Subcutaneous abdominal adipose tissue (tissue), 5 donors: ENCODE results near the gene SVIL.
"Not testable (repeated sequence)": the region's sequence is repeated elsewhere in the genome, so short reads cannot be mapped to it uniquely, and the experiment has no call there.

ENCODE experiments used
- H3K27ac ChIP-seq: one replicate; pipeline ENCODE4 v1.7.0; 2013; ENCODE audit warnings: low read depth, mild to moderate bottlenecking, inconsistent platforms, low read length, moderate library complexity
- H3K27me3 ChIP-seq, 5 donors: one replicate each; pipeline ENCODE4 v1.7.0; 2013; ENCODE audit warnings: low read length in 5 of 5, inconsistent platforms in 1 of 5; ENCODE audit not compliant: control insufficient read depth in 5 of 5, insufficient read depth in 4 of 5
- H3K36me3 ChIP-seq, 5 donors: one replicate each; pipeline ENCODE4 v1.7.0; 2013; ENCODE audit warnings: low read length in 5 of 5; ENCODE audit not compliant: control insufficient read depth in 5 of 5, insufficient read depth in 5 of 5
- H3K4me1 ChIP-seq, 5 donors: one replicate each; pipeline ENCODE4 v1.7.0; 2013; ENCODE audit warnings: low read length in 5 of 5, mild to moderate bottlenecking in 3 of 5, moderate library complexity in 1 of 5; ENCODE audit not compliant: control insufficient read depth in 5 of 5, insufficient read depth in 5 of 5
- H3K4me3 ChIP-seq, 5 donors: one replicate each; pipeline ENCODE4 v1.7.0; 2013; ENCODE audit warnings: low read length in 5 of 5, low read depth in 1 of 5
- H3K9ac ChIP-seq, 5 donors: one replicate each; pipeline ENCODE4 v1.7.0; 2013; ENCODE audit warnings: low read length in 5 of 5, mild to moderate bottlenecking in 4 of 5, moderate library complexity in 3 of 5
- H3K9me3 ChIP-seq, 5 donors: one replicate each; pipeline ENCODE4 v1.7.0; 2013; ENCODE audit warnings: low read length in 5 of 5; ENCODE audit not compliant: control insufficient read depth in 5 of 5
- donor health status: healthy.
- donor health status: healthy.
- donor health status: healthy.
- donor health status: healthy.
- donor health status: healthy.

SVIL gene

DNA sequence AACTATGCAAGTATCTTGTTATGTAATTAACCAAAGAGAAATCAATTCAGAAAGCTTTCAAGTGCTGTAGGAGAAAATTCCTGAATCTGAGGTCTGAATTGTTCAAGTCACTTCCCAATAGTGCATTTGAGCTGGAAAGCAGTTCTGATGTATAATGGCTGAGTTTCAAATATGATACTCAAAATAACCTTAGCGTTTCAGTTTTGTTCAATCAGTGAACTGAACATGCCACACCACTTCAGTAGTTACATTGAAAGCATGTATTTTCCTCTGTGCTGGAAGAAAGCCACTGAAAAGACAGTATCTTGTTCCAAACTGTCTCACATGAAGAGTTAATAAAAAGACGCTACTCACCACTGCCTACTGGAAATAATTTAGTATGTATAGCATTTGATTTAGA lies 64.5 kb downstream of the SVIL start:
- peaks cover 0 to 12% (median 7%) of the 10 kb centered on the region in 5 donors for H3K4me1 ChIP-seq
- H3K27ac ChIP-seq, H3K36me3 ChIP-seq, H3K27me3 ChIP-seq, H3K9ac ChIP-seq, H3K9me3 ChIP-seq, H3K4me3 ChIP-seq: not testable (repeated sequence)

DNA sequence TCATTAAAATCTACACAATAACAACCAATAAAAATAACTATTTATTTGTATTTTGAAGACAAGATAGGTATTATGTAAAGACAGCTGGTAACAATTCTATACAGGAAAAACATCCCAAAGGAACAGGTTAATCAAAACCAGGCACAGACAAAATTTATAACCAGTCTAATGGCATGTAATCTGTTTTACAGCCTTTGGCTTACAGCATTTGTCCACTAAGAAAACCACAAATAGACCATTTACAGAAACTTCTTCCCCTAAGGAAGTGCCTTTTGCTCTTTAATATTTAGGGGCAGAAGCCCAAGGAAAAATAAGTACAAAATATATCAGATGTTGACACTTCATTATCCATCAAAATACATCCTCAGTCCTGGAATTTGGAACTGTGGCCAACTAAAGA lies 65.0 kb downstream of the SVIL start:
- no peak overlapping the region for H3K4me3 ChIP-seq
- H3K27ac ChIP-seq, result no peak overlapping the region
- H3K9me3 ChIP-seq, result no peaks in the 10 kb centered on the region
- no peaks in the 10 kb centered on the region for H3K27me3 ChIP-seq
- no peak overlapping the region for H3K9ac ChIP-seq
- H3K4me1 ChIP-seq, result peaks cover 0 to 12% (median 7%) of the 10 kb centered on the region in 5 donors
- peaks cover 0 to 2% (median 0%) of the 10 kb centered on the region in 5 donors for H3K36me3 ChIP-seq

DNA sequence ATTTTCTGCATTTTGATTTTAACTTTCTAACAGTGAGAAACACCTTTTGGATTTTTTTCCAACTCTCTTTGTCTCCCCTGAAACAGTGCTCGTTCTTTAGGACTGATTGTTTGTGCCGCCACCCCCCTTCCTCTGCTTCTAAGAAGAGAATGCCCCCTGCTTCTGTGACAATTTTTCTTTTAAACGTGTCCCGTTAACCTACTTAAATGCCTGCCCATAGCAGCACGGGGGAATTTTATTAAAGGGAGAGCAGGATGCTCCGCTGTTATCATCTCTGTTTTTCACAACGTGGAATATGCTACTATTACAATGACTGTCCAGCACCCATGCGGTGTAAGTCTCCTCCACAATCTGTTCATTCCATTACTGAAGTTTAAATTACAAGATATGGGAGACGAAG lies 67.8 kb downstream of the SVIL start:
- H3K4me1 ChIP-seq, result peaks cover 0 to 12% (median 7%) of the 10 kb centered on the region in 5 donors
- H3K27me3 ChIP-seq, result no peaks in the 10 kb centered on the region
- no peak overlapping the region for H3K9ac ChIP-seq
- no peak overlapping the region for H3K4me3 ChIP-seq
- peaks cover 0 to 9% (median 0%) of the 10 kb centered on the region in 5 donors for H3K36me3 ChIP-seq
- no peak overlapping the region for H3K27ac ChIP-seq
- no peaks in the 10 kb centered on the region for H3K9me3 ChIP-seq

DNA sequence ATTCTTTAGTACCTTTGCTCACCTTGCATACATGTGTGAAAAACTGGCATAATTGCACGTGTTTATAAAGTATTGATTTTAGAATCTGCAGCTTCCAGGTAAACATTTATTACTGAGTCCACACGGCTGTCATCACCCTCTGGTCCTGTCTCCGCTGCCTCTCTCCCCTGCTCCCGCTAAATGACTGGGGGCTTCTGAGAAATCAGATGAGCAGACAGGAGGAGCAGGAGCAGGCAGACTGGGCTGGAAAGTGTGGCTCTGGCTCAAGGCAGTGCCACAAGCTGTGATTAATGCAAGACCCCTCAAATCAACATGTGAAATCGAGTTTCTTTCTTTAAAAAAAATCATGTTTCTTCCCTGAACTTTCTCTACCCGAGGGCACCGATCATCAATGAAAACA lies 68.6 kb downstream of the SVIL start:
- H3K27ac ChIP-seq, H3K36me3 ChIP-seq, H3K4me3 ChIP-seq, H3K27me3 ChIP-seq, H3K9me3 ChIP-seq, H3K9ac ChIP-seq: not testable (repeated sequence)
- peaks cover 0 to 12% (median 7%) of the 10 kb centered on the region in 5 donors for H3K4me1 ChIP-seq

DNA sequence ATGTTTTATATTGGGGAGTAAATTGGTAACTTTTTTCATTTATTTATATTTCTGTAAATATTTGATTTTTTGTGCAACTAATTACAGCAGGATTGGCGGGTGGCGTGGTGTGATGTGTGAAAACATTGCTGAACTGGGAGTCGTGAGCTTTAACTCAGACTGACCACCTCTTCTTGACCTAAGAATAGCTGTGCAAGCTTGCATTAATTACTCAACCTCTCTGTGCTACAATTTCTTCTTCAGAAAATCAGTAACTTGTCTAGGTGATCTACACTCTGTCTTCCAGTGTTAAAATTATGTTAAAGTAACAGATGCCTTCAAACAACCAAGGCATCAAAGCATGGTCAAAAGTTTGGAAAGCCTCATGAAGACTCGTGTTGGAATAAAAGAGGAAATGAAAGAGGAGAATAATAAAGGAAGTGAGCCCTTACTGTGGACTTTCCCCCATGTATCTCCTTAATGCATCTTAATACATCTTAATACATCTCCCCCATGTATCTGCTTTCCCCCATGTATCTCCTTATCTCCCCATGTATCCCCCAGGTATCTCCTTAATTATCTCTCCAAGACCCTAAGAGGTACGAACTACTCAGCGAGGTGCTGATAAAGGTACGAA lies 71.2 kb downstream of the SVIL start:
- no peak overlapping the region for H3K27ac ChIP-seq

DNA sequence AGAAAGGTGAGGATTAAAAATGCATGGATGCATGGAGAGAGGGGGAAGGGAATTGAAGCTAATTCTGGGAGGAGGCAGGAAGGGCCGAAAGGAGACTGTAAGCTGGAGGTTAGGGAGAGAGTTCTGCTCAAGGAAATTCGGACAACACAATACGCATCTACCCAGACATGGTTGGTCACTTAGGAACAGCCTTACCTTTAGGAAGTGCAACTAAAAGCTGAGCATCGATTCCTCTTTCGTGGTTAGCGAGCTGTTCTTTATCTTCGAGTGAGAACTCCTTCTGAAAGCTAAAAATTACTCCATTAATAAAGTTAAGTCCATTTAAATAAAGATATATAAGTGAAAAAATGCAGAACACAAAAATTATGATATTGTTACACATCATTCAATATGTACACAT lies 71.8 kb downstream of the SVIL start:
- H3K9me3 ChIP-seq, H3K36me3 ChIP-seq, H3K27ac ChIP-seq: not testable (repeated sequence)

More for the DNA sequence above, 71.2 kb downstream of the SVIL start:
- Histone ChIP-seq H3K9ac (no peak overlapping the region), H3K36me3 (peaks cover 0 to 9% (median 0%) of the 10 kb centered on the region in 5 donors), H3K4me1 (peaks cover 0 to 10% (median 9%) of the 10 kb centered on the region in 5 donors), H3K27me3 (no peaks in the 10 kb centered on the region), H3K9me3 (no peaks in the 10 kb centered on the region), H3K4me3 (no peak overlapping the region)

DNA sequence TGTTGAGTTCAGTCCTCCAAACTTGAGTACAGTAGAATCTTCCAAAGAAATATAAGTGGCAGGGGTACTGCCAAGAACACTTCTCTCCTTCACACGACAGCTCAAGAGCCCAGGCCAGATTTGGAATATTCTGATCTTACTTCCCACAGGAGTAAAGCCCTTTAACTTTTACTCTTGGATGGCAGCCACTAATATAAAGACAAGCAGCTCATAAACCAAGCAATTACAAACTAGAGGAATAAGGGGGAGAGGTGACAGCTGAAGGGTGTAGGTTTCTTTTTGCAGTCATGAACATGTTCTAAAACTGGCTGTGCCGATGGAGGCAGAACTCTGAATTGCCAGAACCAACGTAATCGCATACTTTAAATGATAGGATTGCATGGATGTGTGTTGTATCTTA lies 74.8 kb downstream of the SVIL start:
- Histone ChIP-seq H3K4me1 (peaks cover 0 to 23% (median 19%) of the 10 kb centered on the region in 5 donors), H3K9ac (no peak overlapping the region), H3K4me3 (no peak overlapping the region), H3K27ac (peak overlapping the region; percentile 54), H3K27me3 (no peaks in the 10 kb centered on the region), H3K9me3 (no peaks in the 10 kb centered on the region), H3K36me3 (peaks cover 0 to 9% (median 0%) of the 10 kb centered on the region in 5 donors)

More for the DNA sequence above, 71.8 kb downstream of the SVIL start:
- not testable (repeated sequence) for H3K27me3 ChIP-seq, H3K4me3 ChIP-seq, H3K9ac ChIP-seq
- peaks cover 0 to 10% (median 9%) of the 10 kb centered on the region in 5 donors for H3K4me1 ChIP-seq

DNA sequence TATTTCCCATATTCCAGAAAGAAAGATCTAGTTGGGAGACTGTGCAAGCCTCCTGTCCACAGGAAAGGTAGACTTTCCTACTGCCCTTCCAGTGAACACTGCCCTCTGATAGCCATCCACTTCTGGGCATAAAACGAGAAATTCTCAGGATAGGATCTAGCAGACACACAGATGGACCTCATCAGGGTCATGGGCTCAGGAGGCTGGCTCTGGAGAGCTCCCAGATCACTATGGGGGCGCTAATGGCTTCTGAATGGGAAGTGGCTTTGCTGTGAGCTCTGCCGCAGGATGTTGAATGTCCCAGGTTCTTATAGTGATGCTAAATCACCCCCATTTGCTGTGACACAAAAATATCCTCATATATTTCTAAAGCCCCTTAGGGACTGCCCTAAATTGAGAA lies 77.1 kb downstream of the SVIL start:
- Histone ChIP-seq H3K27ac (no peak overlapping the region), H3K4me1 (peaks cover 0 to 28% (median 25%) of the 10 kb centered on the region in 5 donors), H3K36me3 (peaks cover 0 to 18% (median 10%) of the 10 kb centered on the region in 5 donors), H3K9ac (no peak overlapping the region), H3K4me3 (no peak overlapping the region), H3K9me3 (no peaks in the 10 kb centered on the region), H3K27me3 (no peaks in the 10 kb centered on the region)

DNA sequence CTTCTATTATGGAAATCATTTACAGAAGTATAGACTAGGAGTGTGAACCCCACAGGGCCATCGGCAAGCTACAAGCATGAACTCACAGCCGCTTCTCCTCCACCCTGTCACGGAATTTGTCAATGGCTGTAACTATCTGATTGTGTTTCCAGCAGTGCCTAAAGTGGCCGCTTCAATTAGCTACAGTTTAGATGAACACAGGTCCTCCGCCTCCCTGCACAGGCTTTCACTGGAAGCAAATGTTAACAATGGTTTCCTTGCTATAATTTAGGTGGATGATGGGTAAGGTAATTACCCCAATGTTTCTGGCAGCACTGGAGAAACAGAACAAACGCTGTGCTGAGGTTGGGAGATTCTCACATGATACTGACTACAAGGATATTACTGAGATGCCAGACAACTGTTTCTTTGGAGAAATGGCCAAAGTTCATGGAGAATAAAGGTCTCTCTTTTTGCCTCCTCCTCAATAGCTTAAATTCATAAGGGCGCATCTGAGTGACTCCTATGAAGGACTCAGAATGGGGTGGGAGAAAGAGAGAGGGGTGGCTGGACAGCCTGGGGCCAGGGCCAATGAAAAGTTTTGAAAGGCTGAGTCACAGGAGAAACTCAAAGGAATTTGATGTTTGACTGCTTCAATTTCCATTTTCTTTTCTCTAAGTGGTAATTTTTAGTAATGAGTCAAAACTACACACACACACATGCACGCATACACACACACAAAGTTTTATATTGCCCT lies 78.9 kb downstream of the SVIL start:
- H3K4me1 ChIP-seq, result peaks cover 0 to 28% (median 25%) of the 10 kb centered on the region in 5 donors
- H3K36me3 ChIP-seq, result peaks cover 0 to 25% (median 16%) of the 10 kb centered on the region in 5 donors
- no peaks in the 10 kb centered on the region for H3K9me3 ChIP-seq
- H3K9ac ChIP-seq, result no peak overlapping the region
- H3K27ac ChIP-seq, result peak overlapping the region; percentile 60
- H3K27me3 ChIP-seq, result no peaks in the 10 kb centered on the region
- peak overlapping the region in 1 of 5 donors; percentile 19 for H3K4me3 ChIP-seq

DNA sequence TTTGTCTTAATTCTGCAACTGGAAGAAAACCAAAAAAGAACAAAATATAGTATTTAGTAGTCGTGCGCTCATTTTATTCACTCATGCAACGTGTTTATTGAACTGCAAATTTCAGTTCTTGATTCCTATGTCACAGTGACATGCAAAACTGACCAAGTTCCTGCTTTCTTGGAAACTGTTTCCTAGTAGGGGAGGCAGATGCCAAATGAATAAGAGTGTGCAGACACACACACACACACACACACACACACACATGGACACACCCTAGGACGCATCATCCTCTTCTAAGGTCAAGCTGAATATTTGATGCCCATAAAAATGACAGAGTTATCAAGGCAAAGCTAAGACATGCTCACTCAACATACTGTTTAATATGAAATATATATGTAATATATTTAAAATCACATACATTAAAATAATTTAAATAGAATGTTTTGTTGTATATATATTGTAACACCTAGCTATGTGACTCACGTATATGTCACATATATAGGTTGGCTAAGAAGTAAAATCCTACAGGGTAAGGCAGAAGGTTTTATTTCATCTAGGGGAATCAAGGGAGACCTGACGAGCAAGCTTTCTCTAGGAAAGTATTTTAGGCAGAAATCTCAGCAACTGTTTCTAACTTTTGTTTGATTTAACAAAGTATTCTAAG lies 79.6 kb downstream of the SVIL start:
- H3K9me3 ChIP-seq, result no peaks in the 10 kb centered on the region
- no peaks in the 10 kb centered on the region for H3K27me3 ChIP-seq
- H3K36me3 ChIP-seq, result peaks cover 0 to 32% (median 23%) of the 10 kb centered on the region in 5 donors
- H3K9ac ChIP-seq, result no peak overlapping the region
- H3K27ac ChIP-seq, result peak overlapping the region; percentile 60
- peaks cover 0 to 26% (median 24%) of the 10 kb centered on the region in 5 donors for H3K4me1 ChIP-seq
- H3K4me3 ChIP-seq, result no peak overlapping the region
